HEK293 (cell line): Measurements from ENCODE around the gene RASL11A.

Experiments
- CTCF ChIA-PET: fragments of 350-600 bp; formaldehyde crosslinking; extraction: SDS; loops from one replicate; lab custom pipeline; 2021; ENCODE audit warnings: antibody characterized with exemption; lab: Yijun Ruan, JAX
- POLR2A ChIA-PET: fragments of 300-600 bp; formaldehyde crosslinking; extraction: SDS; loops from one replicate; lab custom pipeline; 2020; ENCODE audit warnings: antibody characterized with exemption, inconsistent platforms; lab: Yijun Ruan, JAX
- H3K27ac ChIP-seq: fragments of 200-500 bp; sonication (Bioruptor generic); 2 replicates; pipeline ENCODE4 v1.5.1; 2014; ENCODE audit warnings: low read depth, low read length, control low read depth, inconsistent platforms; ENCODE audit errors: extremely low read depth
- H3K36me3 ChIP-seq, 2 experiments: fragments of 200-500 bp in 1 of 2; sonication (Bioruptor generic) in 1 of 2; 1 replicate in 1 of 2; 2 replicates in 1 of 2; pipeline ENCODE4 v1.5.1; 2014 to 2017; ENCODE audit warnings: inconsistent platforms in 2 of 2, low read length in 2 of 2; ENCODE audit not compliant: control insufficient read depth in 2 of 2, insufficient read depth in 1 of 2
- H3K4me1 ChIP-seq: fragments of 200-500 bp; sonication (Bioruptor generic); 2 replicates; pipeline ENCODE4 v1.5.1; 2014; ENCODE audit warnings: mild to moderate bottlenecking, low read length, inconsistent platforms; ENCODE audit not compliant: control insufficient read depth, insufficient read depth
- H3K4me3 ChIP-seq: 2 replicates; pipeline ENCODE4 v1.5.1; 2011; ENCODE audit warnings: low read depth, mild to moderate bottlenecking, control low read depth, low read length, moderate library complexity
- H3K9me3 ChIP-seq: fragments of 200-500 bp; sonication (Bioruptor generic); 2 replicates; pipeline ENCODE4 v1.5.1; 2014; ENCODE audit warnings: low read depth, low read length, inconsistent platforms; ENCODE audit not compliant: control insufficient read depth, insufficient read depth
- GLIS1 ChIP-seq: fragments of 450-650 bp; formaldehyde crosslinking; IDR thresholded peaks from 2 replicates; pipeline ENCODE4 v1.5.1; 2016; ENCODE audit warnings: missing biosample characterization, missing genetic modification characterization
- HOXC10 ChIP-seq: sonication (generic); formaldehyde crosslinking; IDR thresholded peaks from 2 replicates; pipeline ENCODE4 v1.8.1; 2023; ENCODE audit warnings: mild to moderate bottlenecking, missing genetic modification reagents
- SP3 ChIP-seq: fragments of 450-650 bp; formaldehyde crosslinking; IDR thresholded peaks from 2 replicates; pipeline ENCODE4 v1.5.1; 2016; ENCODE audit warnings: missing biosample characterization, missing genetic modification characterization
- YY1 ChIP-seq: fragments of 450-650 bp; formaldehyde crosslinking; IDR thresholded peaks from 2 replicates; pipeline ENCODE4 v1.5.1; 2018; ENCODE audit warnings: missing biosample characterization, missing genetic modification characterization
- ZBTB44 ChIP-seq: fragments of 450-650 bp; IDR thresholded peaks from 2 replicates; pipeline ENCODE4 v1.5.1; 2018; ENCODE audit warnings: missing biosample characterization, mild to moderate bottlenecking, missing genetic modification characterization
- ZBTB48 ChIP-seq: fragments of 450-650 bp; formaldehyde crosslinking; IDR thresholded peaks from 2 replicates; pipeline ENCODE4 v1.5.1; 2016; ENCODE audit warnings: missing biosample characterization, missing genetic modification characterization
- ZNF10 ChIP-seq: fragments of 450-650 bp; formaldehyde crosslinking; IDR thresholded peaks from 2 replicates; pipeline ENCODE4 v1.5.1; 2017; ENCODE audit warnings: missing biosample characterization, missing genetic modification characterization
- ZNF26 ChIP-seq: fragments of 450-650 bp; formaldehyde crosslinking; IDR thresholded peaks from 2 replicates; pipeline ENCODE4 v1.5.1; 2016; ENCODE audit warnings: missing biosample characterization, missing genetic modification characterization
- ZNF488 ChIP-seq: fragments of 450-650 bp; formaldehyde crosslinking; IDR thresholded peaks from 2 replicates; pipeline ENCODE4 v1.5.1; 2016; ENCODE audit warnings: missing biosample characterization, missing genetic modification characterization
- ZNF629 ChIP-seq: fragments of 450-650 bp; formaldehyde crosslinking; IDR thresholded peaks from 2 replicates; pipeline ENCODE4 v1.5.1; 2017; ENCODE audit warnings: missing biosample characterization, missing genetic modification characterization
- ZNF670 ChIP-seq: fragments of 450-650 bp; formaldehyde crosslinking; IDR thresholded peaks from 2 replicates; pipeline ENCODE4 v1.5.1; 2016; ENCODE audit warnings: missing biosample characterization, missing genetic modification characterization, low read depth
- ZNF707 ChIP-seq: fragments of 450-650 bp; formaldehyde crosslinking; IDR thresholded peaks from 2 replicates; pipeline ENCODE4 v1.5.1; 2016; ENCODE audit warnings: missing biosample characterization, missing genetic modification characterization
- ZSCAN16 ChIP-seq: fragments of 450-650 bp; formaldehyde crosslinking; IDR thresholded peaks from 2 replicates; pipeline ENCODE4 v1.5.1; 2016; ENCODE audit warnings: missing biosample characterization, missing genetic modification characterization
- ZSCAN18 ChIP-seq: fragments of 450-650 bp; formaldehyde crosslinking; IDR thresholded peaks from 2 replicates; pipeline ENCODE4 v1.5.1; 2016; ENCODE audit warnings: missing biosample characterization, missing genetic modification characterization

The RASL11A gene

GRCh38 chr13:27300941-27301586, 30.4 kb downstream of the RASL11A start:
- H3K9me3 ChIP-seq: no peaks in the 10 kb centered on the region
- H3K4me1 ChIP-seq: no peaks in the 10 kb centered on the region
- ChIA-PET POLR2A (no interaction called here), CTCF (interaction anchor here (1.1 kb wide), 1 partner anchor 17 kb away, joined by 3 read pairs; no protein-coding TSS in a partner anchor)
- no peak overlapping the region for H3K27ac ChIP-seq
- TF ChIP-seq GLIS1 (tag by site-specific recombination) (no peak), YY1 (tag by site-specific recombination) (no peak), ZBTB48 (no peak), ZSCAN18 (no peak), ZNF629 (no peak), ZNF670 (tag by site-specific recombination) (no peak)
- TF ChIP-seq, all 188 proteins: peak for 0
- Histone ChIP-seq H3K36me3 (no peaks in the 10 kb centered on the region), H3K4me3 (no peak overlapping the region)

- Histone ChIP-seq H3K4me3 (no peak overlapping the region), H3K4me1 (no peaks in the 10 kb centered on the region), H3K36me3 (no peaks in the 10 kb centered on the region), H3K27ac (no peak overlapping the region), H3K9me3 (no peaks in the 10 kb centered on the region)
- POLR2A ChIA-PET: no interaction called here
- TF ChIP-seq ZNF26 (peak; percentile 58; the same call in 1 of the 2 replicates), ZNF488 (tag by site-specific recombination) (no peak), ZSCAN16 (tag by site-specific recombination) (no peak), ZNF707 (no peak)
- CTCF ChIA-PET: interaction anchor here (0.6 to 0.8 kb wide), 3 partner anchors 36 to 821 kb away, joined by 3 read pairs; no protein-coding TSS in a partner anchor
Observed at GRCh38 chr13:27302643-27303262, 32.1 kb downstream of the RASL11A start.

GRCh38 chr13:27304099-27304498, 33.5 kb downstream of the RASL11A start:
- CTCF ChIA-PET: no interaction called here
- H3K27ac ChIP-seq: no peak overlapping the region
- H3K9me3 ChIP-seq: no peaks in the 10 kb centered on the region
- no peak for TF ChIP-seq ZBTB44 (tag by site-specific recombination)
- no peak for TF ChIP-seq SP3 (tag by site-specific recombination)
- TF ChIP-seq HOXC10 (CRISPR knock-in tag): no peak
- peak; percentile 97 for TF ChIP-seq ZNF10
- TF ChIP-seq, all 188 proteins: peak for 1
- Histone ChIP-seq H3K36me3 (no peaks in the 10 kb centered on the region), H3K4me1 (no peaks in the 10 kb centered on the region), H3K4me3 (no peak overlapping the region)
- POLR2A ChIA-PET: no interaction called here
